NCI-H69 (cell line): ENCODE data around the gene DNMT3B.
"Not testable (repeated sequence)": the region's sequence is repeated elsewhere in the genome, so short reads cannot be mapped to it uniquely, and the experiment has no call there.

ENCODE experiments used
- DNase-seq: peaks from one replicate; lab custom pipeline; 2025; lab: John Stamatoyannopoulos, UW

Gene DNMT3B

DNA sequence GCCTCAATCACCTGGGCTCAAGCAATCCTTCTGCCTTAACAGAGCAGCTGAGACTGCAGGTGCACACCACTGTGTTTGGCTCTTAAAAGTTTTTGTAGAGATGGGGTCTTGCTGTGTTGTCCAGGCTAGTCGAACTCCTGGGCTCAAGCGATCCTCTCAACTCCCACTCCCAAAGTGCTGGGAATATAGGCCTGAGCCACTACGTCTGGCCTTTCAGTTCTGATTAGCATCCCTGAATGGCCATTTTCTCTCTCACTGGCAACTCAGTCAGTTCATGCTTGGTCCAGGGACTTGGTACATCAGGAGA is 28.5 kb downstream of the DNMT3B start:
- no peak for DNase-seq

DNA sequence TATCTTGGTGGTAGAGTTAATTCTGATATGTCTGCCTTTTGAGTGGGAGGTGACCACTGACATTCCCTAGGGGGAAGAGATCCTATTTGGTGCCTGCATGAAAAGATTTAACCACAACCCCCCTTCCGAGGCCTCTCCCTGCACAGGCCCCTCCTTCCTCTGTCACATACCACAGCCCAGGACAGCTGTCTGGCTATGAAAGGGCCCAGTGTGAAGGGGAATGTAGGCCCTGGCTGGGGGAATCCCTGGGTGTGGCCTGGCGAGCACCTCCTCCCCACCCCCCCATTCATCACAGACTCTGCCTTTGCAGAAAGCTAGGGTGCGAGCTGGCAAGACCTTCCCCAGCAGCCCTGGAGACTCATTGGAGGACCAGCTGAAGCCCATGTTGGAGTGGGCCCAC is 30.1 kb downstream of the DNMT3B start:
- no peak for DNase-seq

DNA sequence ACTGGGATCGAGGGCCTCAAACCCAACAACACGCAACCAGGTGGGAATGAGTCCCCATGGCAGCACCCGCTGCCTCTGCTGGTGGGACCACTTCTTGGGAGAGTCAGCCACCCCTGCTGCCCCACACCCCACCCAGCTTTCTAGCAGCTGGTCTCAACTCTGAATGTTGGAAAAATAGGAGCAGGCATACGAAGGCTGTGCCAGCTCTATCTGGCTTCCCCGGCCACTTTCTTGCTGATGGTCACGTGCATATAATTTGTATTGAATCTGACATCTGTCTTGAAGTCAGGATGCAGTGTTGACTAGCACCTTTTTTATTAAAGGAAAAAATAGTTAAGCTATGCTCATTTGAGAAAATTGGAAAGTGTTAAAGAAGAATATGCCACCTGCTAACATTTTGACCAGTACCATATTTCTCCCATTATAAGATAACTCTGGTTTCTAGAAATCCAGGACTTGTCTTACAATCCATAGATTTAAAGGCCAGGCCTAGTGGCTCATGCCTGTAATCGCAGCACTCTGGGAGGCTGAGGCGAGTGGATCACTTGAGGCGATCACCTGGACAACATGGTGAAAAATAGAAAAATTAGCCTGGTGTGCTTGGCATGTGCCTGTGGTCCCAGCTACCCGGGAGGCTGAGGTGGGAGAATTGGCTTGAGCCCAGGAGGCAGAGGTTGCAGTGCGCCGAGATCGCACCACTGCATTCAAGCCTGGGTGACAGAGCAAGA is 30.7 kb downstream of the DNMT3B start:
- DNase-seq = no peak

DNA sequence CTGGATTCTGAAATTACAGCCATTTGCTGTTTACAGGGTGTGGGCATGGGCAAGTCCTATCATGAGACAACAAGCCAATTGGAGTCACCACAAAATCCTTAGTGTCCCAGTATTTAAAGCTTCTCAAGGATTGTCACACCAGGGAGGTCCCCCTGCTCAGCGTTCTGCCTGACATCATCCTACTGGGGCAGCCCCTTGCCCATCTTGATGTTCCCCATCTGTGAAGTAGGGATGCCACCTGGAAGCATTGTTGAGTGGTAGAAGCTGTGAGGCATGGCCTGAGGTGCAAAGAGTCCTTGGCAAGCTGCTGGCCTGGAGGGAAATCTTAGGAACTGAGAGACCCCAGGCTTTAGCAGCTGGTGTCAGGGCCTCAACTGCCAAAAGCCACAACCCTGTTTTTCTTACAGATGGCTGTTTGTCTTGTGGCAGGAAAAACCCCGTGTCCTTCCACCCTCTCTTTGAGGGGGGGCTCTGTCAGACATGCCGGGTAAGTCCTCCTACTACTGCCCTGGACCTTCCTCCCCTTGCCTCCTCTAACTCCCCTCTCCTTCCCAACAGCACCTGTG is 34.3 kb downstream of the DNMT3B start:
- no peak for DNase-seq

DNA sequence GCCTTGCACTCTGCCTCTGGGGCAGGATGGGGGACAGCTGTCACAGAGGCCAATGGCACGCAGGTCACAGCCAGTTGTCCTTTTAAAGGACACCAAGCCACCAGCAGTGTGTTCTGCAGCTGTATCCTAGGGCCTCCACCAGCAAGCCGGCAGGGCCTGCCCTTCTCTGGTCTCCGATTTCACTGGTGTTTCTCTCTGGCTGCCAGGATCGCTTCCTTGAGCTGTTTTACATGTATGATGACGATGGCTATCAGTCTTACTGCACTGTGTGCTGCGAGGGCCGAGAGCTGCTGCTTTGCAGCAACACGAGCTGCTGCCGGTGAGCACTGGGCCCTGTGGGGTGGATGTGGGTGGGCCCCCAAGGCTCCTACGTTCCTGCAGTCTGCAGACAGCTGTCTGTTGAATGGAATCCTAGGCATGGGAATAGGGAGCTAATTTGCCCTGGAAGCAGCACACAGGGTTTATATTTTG is 34.8 kb downstream of the DNMT3B start:
- no peak for DNase-seq

DNA sequence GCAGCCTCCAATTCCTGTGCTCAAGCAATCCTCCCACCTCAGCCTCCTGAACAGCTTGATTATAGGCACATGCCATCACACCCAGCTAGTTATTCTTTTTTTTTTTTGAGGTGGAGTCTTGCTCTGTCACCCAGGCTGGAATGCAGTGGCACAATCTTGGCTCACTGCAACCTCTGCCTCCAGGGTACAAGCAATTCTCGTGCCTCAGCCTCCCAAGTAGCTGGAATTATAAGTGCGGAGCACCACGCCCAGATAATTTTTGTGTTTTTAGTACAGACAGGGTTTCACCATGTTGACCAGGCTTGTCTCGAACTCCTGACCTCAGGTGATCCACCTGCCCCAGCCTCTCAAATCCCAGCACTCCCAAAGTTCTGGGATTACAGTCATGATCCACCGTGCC is 35.4 kb downstream of the DNMT3B start:
- not testable (repeated sequence) for DNase-seq

DNA sequence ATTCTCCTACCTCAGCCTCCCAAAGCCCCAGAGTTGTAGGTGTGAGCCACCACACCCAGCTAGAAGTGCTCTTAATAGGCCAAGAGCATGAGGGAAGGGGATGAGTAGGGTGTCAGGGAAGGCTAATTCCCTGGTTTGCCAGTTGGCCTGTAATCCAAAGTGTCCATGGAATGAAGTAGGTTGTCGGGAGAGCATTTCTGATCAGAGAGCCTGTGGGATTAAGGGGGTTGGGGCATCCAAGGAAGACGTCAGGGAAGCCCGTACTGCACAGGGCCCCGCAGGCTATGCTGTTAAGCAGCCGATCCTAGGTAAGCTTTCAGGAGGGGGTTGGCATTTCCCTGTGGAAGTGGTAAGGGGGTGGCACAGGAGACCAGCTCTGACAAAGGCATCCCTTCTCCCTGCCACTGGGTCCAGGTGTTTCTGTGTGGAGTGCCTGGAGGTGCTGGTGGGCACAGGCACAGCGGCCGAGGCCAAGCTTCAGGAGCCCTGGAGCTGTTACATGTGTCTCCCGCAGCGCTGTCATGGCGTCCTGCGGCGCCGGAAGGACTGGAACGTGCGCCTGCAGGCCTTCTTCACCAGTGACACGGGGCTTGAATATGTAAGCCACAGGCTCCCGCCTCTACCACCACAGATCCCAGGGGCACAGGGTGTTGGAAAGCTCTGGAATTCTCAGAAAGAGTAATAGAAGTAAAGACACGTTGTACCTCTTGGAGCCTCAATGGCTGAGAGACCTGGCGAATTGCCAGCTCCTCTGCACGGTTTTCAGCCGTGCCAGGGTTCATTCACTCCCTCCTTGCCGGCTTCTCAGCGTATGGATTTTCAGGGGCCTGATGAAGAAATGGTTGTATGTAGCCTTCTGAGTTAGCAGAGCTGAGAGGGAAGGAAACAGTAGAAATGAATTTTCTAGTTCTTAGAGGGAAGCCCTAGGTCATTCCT is 36.1 kb downstream of the DNMT3B start:
- DNase-seq = no peak

DNA sequence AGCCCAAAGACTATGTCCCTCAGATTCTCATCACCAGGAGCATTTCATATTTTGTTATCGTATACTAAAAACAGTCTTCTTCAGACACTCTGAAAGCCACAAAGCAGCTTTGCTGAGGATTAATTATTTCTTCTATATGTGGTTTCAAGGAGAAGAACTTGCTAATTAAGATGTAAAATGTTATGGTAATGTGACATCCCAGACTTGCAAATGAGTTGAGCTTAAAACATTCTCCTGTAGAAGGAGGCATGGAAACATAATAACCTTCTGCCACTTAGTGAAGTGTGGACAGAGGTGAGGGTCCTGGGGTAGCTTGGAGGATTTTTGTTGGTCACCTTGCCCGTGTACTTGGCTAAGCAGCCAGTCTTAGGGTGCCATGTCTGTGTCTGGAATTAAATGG is 40.9 kb downstream of the DNMT3B start:
- no peak for DNase-seq

DNA sequence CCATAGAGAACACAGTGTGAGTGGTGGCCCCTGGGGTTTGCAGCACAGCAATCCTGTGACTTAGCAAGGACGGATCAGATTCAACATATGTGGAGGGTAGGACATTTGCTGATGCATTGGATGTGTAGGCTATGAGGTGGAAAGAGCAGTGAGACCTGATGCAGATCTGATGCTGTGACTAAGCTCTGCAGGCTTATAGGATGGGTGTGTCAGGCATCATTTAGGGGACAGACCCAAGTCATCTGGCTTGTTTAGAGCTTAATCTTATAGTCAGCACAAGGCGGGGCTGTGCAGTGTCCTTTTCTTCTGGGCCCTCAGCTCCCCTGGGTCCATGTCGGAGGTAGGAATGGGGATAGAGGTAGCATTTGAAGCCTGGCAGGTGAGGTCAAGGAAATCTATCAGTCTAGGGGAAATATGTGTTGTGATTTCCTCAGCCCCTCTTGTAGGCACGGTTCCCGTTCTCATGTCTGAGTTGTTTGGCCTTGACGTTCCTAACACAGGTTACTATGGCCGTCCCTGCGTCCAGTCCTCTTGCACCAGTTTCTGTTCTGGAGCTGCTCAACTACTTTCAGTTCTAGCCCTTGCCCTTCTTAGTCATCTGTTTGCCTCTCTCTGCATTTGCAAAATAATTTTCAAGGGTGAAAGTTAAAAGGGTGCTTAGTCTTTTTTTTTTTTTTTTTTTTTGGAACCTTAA is 42.0 kb downstream of the DNMT3B start:
- no peak for DNase-seq

DNA sequence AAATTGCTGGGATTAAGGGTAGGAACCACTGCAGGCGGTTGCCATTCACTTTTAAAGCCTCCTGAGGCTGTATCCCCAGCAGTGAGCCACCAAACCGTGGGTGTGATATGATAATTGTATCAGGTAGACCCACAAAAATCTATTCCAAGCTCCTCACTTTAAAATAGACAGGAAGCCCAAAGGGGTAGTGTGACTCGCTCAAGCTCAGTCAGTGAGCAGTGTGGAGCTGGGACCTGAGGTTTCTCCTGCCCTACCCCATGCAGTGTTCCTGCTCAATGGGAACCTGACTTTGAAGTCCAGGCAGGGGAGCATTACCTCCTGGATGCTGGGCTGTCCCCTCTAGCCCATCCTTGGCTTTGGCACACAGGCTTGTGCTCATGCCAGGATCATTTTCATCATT is 42.6 kb downstream of the DNMT3B start:
- DNase-seq = no peak

DNA sequence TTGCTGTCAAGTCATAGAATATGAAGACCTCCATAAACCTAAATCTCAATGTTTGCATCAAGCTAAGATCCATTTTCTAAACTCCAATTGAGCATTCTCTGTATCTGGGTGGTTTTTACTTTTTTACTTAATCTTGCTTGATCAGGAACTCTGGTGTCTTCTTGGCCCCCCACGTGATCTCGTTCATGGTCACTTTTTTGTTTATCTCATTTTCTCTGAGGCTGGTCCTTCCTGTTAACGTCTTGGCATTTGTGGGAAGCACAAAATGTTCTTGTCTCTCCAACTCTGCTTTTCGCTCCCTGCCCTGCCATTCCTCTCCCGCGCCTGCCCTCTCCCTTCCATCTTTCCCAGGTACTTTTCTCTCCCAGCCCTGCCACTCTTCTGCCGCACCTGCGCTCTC is 43.5 kb downstream of the DNMT3B start:
- no peak for DNase-seq

DNA sequence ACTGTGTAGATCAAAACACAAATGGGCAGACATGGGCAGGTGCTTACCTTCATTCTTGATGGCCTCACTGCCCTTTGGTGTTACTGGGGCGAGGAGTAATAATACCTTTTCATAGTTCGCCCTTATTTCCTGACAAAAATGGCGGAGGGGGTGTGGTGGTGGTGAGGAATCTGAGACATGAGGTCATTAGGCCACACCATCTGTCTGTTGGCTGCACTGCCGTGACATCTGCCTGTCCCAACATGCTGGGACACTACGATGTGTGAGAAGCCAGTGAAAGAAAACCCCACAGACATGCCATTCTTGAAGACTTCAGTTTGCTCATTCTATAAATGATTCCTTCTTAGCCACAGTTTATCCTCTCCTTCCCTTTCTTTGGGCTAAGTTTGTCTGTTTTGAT is 44.2 kb downstream of the DNMT3B start:
- DNase-seq = no peak

DNA sequence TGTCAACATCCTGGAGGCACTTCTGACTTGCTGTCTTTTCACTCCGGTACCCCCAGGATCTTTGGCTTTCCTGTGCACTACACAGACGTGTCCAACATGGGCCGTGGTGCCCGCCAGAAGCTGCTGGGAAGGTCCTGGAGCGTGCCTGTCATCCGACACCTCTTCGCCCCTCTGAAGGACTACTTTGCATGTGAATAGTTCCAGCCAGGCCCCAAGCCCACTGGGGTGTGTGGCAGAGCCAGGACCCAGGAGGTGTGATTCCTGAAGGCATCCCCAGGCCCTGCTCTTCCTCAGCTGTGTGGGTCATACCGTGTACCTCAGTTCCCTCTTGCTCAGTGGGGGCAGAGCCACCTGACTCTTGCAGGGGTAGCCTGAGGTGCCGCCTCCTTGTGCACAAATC is 45.5 kb downstream of the DNMT3B start:
- DNase-seq = no peak

DNA sequence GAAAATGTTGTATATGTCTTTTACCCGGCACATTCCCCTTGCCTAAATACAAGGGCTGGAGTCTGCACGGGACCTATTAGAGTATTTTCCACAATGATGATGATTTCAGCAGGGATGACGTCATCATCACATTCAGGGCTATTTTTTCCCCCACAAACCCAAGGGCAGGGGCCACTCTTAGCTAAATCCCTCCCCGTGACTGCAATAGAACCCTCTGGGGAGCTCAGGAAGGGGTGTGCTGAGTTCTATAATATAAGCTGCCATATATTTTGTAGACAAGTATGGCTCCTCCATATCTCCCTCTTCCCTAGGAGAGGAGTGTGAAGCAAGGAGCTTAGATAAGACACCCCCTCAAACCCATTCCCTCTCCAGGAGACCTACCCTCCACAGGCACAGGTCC is 46.3 kb downstream of the DNMT3B start:
- DNase-seq = no peak

DNA sequence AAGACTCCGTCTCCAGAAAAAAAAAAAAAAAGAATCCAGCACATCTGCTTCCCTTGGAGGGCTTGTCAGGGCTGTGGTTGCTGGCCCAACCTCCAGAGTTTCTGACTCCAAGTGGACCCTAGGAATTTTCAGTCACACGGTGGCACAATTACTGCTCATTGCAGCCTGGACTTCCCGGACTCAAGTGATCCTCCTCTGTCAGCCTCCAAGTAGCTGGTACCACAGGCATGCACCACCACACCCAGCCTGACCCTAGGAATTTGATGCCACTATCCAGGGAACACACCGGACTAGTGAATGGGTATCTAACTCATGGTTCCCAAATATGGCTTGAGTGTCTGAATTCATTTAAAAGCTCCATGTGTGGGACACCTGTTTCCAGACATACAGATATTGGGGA is 47.7 kb downstream of the DNMT3B start:
- DNase-seq = no peak

DNA sequence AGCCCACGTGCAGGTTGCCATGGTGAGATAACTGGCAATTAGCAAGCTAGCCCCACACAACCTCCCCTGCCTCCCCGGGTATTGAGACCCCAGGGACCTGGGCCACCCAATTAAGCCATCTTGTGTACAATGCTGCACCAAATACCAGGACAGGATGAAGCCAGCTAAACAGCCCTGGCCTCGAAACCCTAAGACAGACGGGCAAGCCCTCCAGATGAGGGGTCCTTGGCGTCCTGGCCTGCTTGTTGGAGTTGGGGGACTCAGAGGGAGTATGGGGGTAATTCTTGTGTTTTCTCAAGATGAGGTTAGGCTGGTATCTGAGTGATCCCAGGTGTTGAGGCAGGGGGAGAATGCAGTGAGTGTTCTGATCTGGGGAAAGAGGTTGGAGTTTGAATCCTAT is 48.8 kb downstream of the DNMT3B start:
- DNase-seq = peak; percentile 20

DNA sequence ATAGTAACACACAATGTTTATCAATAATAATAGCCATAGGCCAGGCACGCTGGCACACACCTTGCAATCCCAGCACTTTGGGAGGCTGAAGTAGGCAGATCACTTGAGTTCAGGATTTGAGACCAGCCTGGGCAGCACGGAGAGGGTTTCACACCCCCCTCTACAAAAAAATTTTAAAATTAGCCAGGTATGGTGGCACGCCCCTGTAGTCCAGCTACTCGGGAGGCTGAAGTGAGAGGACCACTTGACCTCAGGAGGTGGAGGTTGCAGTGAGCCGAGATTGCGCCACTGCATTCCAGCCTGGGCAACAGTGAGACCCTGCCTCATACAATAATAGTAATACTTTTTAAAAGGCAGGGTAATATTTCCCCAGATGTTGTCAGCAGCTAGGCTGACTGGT is 49.7 kb downstream of the DNMT3B start:
- DNase-seq = no peak

DNA sequence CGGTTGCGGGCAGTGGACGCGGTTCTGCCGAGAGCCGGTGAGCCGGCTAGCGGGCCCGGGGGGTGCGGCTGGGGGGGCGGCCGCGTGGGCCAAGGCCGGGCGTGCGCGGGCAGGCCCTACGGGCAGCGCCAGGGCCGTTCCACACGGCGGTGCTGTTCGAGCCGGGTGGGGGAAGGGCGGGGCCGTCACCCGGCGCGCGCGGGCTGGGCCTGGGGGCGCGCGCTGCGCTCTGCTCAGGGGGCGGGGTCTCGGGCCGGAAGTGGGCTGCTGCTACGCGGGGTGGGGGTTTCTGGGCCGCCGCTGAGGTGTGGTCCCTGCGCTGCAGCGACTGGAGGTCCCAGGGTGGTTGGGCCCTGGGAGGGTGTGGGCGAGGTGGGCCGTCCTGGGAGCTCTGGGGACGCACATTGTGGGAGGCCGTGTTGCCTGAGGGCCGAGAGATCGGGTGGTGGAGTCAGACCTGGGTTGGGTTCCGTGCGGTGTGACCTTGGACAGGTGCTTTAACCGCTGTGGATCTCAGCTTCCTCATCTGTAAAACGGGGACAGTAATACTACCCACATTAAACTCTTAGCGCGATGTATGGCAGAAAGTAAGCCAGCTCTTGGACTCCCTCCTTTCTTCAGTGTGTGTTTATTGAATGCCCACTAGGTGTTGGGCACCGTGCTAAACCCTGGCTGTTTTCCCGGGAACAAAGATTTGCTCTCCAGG is 58.0 kb downstream of the DNMT3B start:
- DNase-seq = peak; percentile 93

DNA sequence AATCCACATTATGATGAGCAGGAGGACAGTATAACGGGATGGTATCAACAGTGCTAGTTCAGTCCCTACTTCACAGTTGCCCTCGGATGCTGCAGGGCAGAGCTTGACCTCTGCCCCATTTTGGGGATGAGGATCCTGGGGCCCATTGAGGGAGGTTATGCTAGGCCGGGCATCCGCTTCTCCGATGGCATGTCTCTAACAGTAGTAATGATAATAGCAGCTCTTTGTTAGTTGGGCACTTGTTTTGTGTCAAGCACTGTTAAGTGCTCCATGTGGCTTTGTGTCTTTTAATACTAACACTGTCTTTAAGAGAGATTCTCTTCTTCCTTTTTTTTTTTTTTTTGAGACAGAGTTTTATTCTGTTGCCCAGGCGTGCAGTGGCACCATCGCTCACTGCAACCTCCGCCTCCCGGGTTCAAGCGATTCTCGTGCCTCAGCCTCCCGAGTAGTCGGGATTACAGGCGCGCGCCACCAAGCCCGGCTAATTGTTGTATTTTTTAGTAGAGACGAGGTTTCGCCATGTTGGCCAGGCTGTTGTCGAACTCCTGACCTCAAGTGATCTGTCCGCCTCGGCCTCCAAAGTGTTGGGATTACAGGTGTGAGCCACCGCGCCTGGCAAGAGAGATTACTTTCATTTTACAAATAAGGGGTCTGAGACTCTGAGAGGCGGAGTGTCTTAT is 58.7 kb downstream of the DNMT3B start:
- DNase-seq = no peak

DNA sequence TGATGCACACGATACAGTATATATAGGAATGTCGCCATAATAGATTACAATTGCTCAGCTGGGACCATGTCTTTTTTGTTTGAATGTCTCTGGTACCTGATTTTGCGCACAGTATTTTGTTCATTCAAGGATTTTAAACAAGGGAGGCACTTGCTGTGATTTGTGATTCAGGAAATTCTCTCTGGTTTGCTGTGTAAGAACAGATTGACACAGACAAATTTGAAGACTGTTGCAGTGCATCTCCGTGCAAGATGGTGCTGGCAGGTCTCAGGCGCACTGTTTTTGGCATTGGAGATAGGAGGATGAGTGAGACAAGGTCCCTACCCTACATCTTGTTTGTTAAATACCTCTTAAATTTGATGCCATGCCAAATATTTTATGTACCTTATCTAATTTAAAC is 60.0 kb downstream of the DNMT3B start:
- DNase-seq = no peak

DNA sequence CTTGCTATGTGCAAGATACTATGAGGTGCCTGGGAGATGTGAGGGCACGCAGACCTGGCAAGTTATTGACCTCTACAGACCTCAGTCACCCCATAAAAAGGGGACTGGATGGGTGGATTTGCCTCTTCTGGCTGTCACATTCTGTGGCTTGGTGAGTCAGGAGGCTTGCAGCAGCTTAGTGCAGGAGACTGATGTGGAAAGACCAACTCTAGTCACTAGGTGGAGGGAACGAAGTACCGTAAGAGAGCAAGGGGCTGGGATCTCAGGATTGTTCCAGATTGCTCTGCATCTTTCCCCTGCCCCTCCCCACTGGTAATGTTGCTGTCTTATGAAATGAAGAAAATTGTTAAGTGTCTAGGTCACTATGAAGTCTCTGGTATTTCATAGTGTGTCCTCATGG is 60.9 kb downstream of the DNMT3B start:
- DNase-seq = no peak
